Activated T-cell treated with anti-CD3 and anti-CD28 coated beads for 48 hours (primary cell): Measurements from ENCODE around the gene BLMH.

ENCODE experiments used
- DNase-seq: peaks from one replicate; pipeline ENCODE4 v3.0.0-alpha.2; 2020; ENCODE audit warnings: low read depth

Gene BLMH

DNA sequence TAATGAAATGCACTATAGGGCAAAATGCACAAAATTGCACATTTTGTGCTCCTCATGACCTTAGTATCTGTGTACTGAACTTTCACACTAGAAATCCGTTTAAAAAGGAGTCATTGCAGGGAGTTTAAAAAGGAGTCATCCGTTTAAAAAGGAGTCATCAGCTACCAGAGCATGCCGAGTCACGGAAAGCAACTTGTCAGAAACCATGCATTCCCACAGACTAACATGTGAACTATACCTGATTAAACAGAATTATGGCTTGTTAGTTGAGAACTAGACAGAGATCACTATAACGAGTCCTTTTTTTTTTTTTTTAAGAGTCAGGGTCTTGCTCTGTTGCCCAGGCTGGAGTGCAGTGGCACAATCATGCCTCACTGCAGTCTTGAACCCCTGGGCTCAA, 92.1 kb downstream of the BLMH start:
- DNase-seq, result no peak
